ENCODE data around the gene AIMP1. TPM values are rescaled to one million over a fixed set of nuclear protein-coding genes. Genes with fewer than 3 reads are reported as not detected.

The AIMP1 gene
- total and polyA plus RNA-seq, 10 of the 15 experiments (the other 5 are each of a cell fraction or from before 2014, with no cell fraction given) = 18.6 to 131 (median 56.5) TPM

DNA sequence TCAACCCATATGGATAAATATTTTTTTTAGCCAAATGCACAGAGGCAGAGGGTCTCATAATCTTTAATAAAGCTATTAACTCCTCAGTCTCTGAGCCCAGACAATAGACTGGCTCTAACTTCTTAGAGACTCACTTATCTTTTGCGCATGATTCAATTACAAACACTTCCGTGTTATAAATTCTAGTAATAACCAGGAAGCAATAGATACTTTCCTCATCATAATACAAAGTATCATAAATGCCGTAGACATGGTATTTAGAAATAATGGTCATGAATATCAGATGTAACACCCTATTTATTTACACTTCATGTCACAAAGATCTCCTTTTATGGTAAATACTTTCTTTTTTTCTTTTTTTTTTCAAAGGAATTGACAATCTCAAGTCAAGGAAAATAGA lies 56.7 kb downstream of the AIMP1 start (continued):
- TF ChIP-seq FOS (IDR thresholded peaks at IDR 0.05; ENCODE audit: borderline replicate concordance, extremely low read depth, insufficient read length) = no peak
- TF ChIP-seq ZBED1 (IDR thresholded peaks at IDR 0.05; ENCODE audit: borderline replicate concordance) = no peak

DNA sequence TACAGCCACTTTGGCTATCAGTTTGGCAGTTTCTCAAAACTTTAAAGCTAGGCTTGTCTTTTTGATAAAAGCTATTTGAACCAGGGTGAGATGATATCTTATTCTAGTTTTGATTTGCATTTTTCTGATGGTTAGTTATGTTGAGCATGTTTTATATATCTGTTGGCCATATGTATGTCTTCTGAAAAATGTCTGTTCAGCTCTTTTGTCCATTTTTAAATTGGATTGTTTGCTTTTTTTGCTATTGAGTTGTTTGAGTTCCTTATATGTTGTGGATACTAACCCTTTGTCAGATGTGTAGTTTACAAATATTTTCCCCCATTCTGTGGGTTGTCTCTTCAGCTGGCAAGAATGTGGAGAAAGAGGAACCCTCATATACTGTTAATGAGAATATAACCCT lies 63.8 kb downstream of the AIMP1 start:
- TF ChIP-seq NR2F1 (conservative IDR thresholded peaks at IDR 0.05) = no peak
- TF ChIP-seq TARDBP (IDR thresholded peaks at IDR 0.05; ENCODE audit: borderline replicate concordance) = no peak
- ChIA-PET RAD21 (ENCODE audit: unreplicated experiment) (no interaction called here), SMC1A (ENCODE audit: uncharacterized antibody, unreplicated experiment) (interaction anchor here (0.7 to 2.0 kb wide), 2 partner anchors 10 to 19 kb away, joined by 3 to 5 read pairs; no protein-coding TSS in a partner anchor), CTCF (interaction anchor here (0.8 to 1.2 kb wide), 2 partner anchors 11 kb away, joined by 3 read pairs; no protein-coding TSS in a partner anchor), POLR2A (no interaction called here)
- ATAC-seq = no peak
- in situ Hi-C loops (cut with MboI) (no loop called here), intact Hi-C loops (cut with micrococcal nuclease; ENCODE audit: unreplicated experiment) (no loop called here)
- H3K36me3 ChIP-seq (ENCODE audit: control insufficient read depth in 2 of 2, insufficient read depth in 2 of 2, low read length in 1 of 2) = no peaks in the 10 kb centered on the region
- no peaks in the 10 kb centered on the region for H3K4me1 ChIP-seq (ENCODE audit: control insufficient read depth, insufficient read depth, low read length)
- H3K27me3 ChIP-seq (replicated peaks in 1 of 2; ENCODE audit: control insufficient read depth in 2 of 2, insufficient read depth in 2 of 2, low read length in 1 of 2) = no peaks in the 10 kb centered on the region
- H3K4me2 ChIP-seq (ENCODE audit: control insufficient read depth, insufficient read depth) = no peak overlapping the region
- H3K9ac ChIP-seq (ENCODE audit: control insufficient read depth, insufficient read depth, low read length) = no peak overlapping the region
- no peak for FAIRE-seq
- H4K20me1 ChIP-seq (ENCODE audit: control insufficient read depth, insufficient read depth) = no peaks in the 10 kb centered on the region
- no peaks in the 10 kb centered on the region for H3K9me3 ChIP-seq (replicated peaks; ENCODE audit: control insufficient read depth, insufficient read depth, low read length)
- no TSS peak for BruUV-seq (replicated peaks)
- no peak for DNase-seq (ENCODE audit: low read depth, low spot score)
- H3K4me3 ChIP-seq = no peak overlapping the region
- H2AFZ ChIP-seq (ENCODE audit: control insufficient read depth, low read depth, low read length) = no peak overlapping the region
- H3K27ac ChIP-seq (ENCODE audit: control insufficient read depth, insufficient read depth) = no peak overlapping the region
- no peaks in the 10 kb centered on the region for H3K79me2 ChIP-seq (ENCODE audit: control insufficient read depth, insufficient read depth, low read length)

DNA sequence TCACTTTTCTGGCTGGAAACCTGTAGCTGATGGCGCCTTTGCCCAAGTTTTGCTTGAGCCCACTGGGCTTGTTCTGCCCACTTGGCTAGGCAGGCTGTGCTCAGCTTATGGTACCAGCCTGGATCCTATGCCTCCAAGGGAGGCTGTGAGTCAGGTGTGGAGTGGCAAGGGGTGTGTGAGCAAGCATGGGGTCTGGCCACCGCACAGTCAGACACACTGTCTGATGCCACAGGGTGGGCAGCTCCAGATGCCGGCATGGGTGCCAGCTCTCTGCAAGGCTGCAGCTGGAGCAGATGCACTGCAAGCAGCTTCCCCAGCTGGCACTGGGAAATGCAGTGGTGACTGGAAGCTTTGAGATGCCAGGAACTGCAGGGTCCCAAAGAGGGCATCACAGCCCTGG lies 68.5 kb downstream of the AIMP1 start:
- WGBS (ENCODE audit: insufficient coverage, insufficient replicate concordance, low lambda C conversion rate, missing lambda C conversion rate) = 54% methylated on average over 3 of the region's 3 CpGs
- no peaks in the 10 kb centered on the region for H3K4me1 ChIP-seq (ENCODE audit: control insufficient read depth, insufficient read depth, low read length)
- POLR2A ChIA-PET = no interaction called here
- H3K4me3 ChIP-seq = no peak overlapping the region
- no peaks in the 10 kb centered on the region for H3K36me3 ChIP-seq (ENCODE audit: control insufficient read depth in 2 of 2, insufficient read depth in 2 of 2, low read length in 1 of 2)
- SMC1A ChIA-PET (ENCODE audit: uncharacterized antibody, unreplicated experiment) = interaction anchor here (1.3 kb wide), 1 partner anchor 15 kb away, joined by 3 read pairs; no protein-coding TSS in a partner anchor
- BruUV-seq (replicated peaks) = no TSS peak
- no peak for ATAC-seq
- no peak for FAIRE-seq
- in situ Hi-C loops (cut with MboI) (no loop called here), intact Hi-C loops (cut with micrococcal nuclease; ENCODE audit: unreplicated experiment) (no loop called here)
- no peaks in the 10 kb centered on the region for H3K9me3 ChIP-seq (replicated peaks; ENCODE audit: control insufficient read depth, insufficient read depth, low read length)
- CTCF ChIA-PET = no interaction called here
- H3K79me2 ChIP-seq (ENCODE audit: control insufficient read depth, insufficient read depth, low read length) = no peaks in the 10 kb centered on the region
- H3K27ac ChIP-seq (ENCODE audit: control insufficient read depth, insufficient read depth) = no peak overlapping the region
- no peaks in the 10 kb centered on the region for H4K20me1 ChIP-seq (ENCODE audit: control insufficient read depth, insufficient read depth)
- H3K27me3 ChIP-seq (replicated peaks in 1 of 2; ENCODE audit: control insufficient read depth in 2 of 2, insufficient read depth in 2 of 2, low read length in 1 of 2) = no peaks in the 10 kb centered on the region
- H3K9ac ChIP-seq (ENCODE audit: control insufficient read depth, insufficient read depth, low read length) = no peak overlapping the region
- no peak for DNase-seq (ENCODE audit: low read depth, low spot score)
- RAD21 ChIA-PET (ENCODE audit: unreplicated experiment) = no interaction called here
- no peak overlapping the region for H2AFZ ChIP-seq (ENCODE audit: control insufficient read depth, low read depth, low read length)
- H3K4me2 ChIP-seq (ENCODE audit: control insufficient read depth, insufficient read depth) = no peak overlapping the region
- TF ChIP-seq BACH1 (IDR thresholded peaks at IDR 0.05; ENCODE audit: borderline replicate concordance) (no peak), HDAC6 (IDR thresholded peaks at IDR 0.05; ENCODE audit: unreplicated experiment) (no peak), RUNX3 (IDR thresholded peaks at IDR 0.05; ENCODE audit: low read length) (no peak), SP1 (IDR thresholded peaks at IDR 0.05; ENCODE audit: low read depth, low read length) (no peak), NR2C1 (IDR thresholded peaks at IDR 0.05) (no peak), BMI1 (IDR thresholded peaks at IDR 0.05; ENCODE audit: borderline replicate concordance) (no peak)
- TF ChIP-seq, protein P1, sequence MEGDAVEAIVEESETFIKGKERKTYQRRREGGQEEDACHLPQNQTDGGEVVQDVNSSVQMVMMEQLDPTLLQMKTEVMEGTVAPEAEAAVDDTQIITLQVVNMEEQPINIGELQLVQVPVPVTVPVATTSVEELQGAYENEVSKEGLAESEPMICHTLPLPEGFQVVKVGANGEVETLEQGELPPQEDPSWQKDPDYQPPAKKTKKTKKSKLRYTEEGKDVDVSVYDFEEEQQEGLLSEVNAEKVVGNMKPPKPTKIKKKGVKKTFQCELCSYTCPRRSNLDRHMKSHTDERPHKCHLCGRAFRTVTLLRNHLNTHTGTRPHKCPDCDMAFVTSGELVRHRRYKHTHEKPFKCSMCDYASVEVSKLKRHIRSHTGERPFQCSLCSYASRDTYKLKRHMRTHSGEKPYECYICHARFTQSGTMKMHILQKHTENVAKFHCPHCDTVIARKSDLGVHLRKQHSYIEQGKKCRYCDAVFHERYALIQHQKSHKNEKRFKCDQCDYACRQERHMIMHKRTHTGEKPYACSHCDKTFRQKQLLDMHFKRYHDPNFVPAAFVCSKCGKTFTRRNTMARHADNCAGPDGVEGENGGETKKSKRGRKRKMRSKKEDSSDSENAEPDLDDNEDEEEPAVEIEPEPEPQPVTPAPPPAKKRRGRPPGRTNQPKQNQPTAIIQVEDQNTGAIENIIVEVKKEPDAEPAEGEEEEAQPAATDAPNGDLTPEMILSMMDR (IDR thresholded peaks at IDR 0.05 in 2 of 3, conservative IDR thresholded peaks at IDR 0.05 in 1 of 3; ENCODE audit: control insufficient read depth in 2 of 3, extremely low read depth in 1 of 3, insufficient read depth in 1 of 3, low read depth in 3 of 3, low read length in 3 of 3) = no peak
- TF ChIP-seq, protein P2, sequence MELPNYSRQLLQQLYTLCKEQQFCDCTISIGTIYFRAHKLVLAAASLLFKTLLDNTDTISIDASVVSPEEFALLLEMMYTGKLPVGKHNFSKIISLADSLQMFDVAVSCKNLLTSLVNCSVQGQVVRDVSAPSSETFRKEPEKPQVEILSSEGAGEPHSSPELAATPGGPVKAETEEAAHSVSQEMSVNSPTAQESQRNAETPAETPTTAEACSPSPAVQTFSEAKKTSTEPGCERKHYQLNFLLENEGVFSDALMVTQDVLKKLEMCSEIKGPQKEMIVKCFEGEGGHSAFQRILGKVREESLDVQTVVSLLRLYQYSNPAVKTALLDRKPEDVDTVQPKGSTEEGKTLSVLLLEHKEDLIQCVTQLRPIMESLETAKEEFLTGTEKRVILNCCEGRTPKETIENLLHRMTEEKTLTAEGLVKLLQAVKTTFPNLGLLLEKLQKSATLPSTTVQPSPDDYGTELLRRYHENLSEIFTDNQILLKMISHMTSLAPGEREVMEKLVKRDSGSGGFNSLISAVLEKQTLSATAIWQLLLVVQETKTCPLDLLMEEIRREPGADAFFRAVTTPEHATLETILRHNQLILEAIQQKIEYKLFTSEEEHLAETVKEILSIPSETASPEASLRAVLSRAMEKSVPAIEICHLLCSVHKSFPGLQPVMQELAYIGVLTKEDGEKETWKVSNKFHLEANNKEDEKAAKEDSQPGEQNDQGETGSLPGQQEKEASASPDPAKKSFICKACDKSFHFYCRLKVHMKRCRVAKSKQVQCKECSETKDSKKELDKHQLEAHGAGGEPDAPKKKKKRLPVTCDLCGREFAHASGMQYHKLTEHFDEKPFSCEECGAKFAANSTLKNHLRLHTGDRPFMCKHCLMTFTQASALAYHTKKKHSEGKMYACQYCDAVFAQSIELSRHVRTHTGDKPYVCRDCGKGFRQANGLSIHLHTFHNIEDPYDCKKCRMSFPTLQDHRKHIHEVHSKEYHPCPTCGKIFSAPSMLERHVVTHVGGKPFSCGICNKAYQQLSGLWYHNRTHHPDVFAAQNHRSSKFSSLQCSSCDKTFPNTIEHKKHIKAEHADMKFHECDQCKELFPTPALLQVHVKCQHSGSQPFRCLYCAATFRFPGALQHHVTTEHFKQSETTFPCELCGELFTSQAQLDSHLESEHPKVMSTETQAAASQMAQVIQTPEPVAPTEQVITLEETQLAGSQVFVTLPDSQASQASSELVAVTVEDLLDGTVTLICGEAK (IDR thresholded peaks at IDR 0.05; ENCODE audit: borderline replicate concordance) = no peak
